HG03095 (cell line): ENCODE results near the gene ZNF667.

Experiments used
- ATAC-seq: cut with Tn5 transposase; IDR thresholded peaks from one replicate; pipeline ENCODE4 v1.9.1; 2021; ENCODE audit warnings: moderate library complexity; ENCODE audit not compliant: unreplicated experiment

ZNF667 gene

DNA sequence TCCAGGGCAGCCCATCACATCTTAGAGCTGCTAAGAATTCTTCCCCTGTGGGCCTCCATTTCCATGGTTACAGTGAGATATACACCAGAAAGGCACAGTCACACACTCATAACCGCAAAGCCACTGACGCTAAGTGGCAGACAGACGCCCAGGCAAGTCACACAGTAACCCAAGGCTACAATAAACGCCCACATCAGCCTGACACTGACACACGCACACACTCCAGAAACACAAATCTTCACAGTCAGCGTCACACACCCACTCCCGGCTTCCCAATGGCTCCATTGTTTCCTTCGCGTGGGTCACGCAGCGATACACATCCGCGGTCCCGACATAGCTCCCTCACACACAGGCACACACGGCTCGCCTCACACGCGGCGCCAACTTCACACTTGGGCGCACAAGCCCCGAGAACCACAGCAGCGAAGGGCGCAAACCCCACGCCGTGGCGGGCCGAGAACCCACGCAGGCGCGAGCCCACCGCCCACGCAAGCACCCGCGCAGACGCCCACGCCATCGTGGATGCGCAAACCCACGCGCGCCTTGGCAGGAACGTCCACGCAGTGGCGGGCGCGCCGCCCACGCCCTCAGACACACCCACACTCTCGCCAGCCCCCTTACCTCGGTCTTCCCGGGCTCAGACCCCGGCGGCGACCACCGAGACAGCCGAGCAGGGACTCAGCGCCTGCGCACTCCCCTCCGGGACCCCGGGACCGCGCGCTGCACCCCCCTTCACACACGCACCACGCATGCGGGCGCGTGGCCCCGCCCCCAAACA, at the start of gene ZNF667:
Gene ZNF667, minus strand, starts transcription at position 695 of the 778 bp plus-strand sequence. CDS start 14,975 bp downstream, outside the sequence.
- ATAC-seq: no peak

DNA sequence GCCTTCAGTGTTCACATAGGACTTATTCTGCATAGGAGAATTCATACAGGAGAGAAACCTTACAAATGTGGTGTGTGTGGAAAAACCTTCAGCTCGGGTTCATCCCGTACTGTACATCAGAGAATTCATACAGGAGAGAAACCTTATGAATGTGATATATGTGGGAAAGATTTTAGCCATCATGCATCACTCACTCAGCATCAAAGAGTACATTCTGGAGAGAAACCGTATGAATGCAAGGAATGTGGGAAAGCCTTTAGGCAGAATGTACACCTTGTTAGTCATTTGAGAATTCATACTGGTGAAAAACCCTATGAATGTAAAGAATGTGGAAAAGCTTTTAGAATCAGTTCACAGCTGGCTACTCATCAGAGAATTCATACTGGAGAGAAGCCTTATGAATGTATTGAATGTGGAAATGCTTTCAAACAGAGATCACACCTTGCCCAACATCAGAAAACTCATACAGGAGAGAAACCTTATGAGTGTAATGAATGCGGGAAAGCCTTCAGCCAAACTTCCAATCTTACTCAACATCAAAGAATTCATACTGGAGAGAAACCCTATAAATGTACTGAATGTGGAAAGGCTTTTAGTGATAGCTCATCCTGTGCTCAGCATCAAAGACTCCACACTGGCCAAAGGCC, 48.2 kb upstream of the ZNF667 start:
- no peak for ATAC-seq

DNA sequence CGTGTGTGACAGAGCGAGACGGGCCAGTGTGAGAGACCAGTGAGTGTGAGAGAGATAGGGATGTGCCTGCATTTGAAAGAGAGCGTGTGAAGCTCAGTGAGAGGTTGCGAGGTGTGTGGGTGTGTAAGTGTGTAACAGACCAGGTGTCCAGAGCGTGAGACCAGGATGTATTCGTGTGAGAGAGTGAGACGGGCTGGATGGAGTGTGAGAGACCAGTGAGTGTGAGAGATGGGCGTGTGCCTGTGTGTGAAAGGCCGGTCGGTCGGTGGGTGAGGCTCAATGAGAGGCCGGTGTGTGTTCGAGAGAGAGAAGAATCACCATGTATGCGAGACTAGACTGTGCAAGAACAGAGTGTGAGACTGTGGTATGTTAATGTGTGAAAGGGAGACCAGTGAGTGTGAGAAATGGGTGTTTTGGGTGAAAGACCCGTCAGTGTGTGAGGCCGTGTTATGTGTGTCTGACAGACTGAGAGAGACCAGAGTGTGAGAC, 31.2 kb upstream of the ZNF667 start:
- no peak for ATAC-seq

DNA sequence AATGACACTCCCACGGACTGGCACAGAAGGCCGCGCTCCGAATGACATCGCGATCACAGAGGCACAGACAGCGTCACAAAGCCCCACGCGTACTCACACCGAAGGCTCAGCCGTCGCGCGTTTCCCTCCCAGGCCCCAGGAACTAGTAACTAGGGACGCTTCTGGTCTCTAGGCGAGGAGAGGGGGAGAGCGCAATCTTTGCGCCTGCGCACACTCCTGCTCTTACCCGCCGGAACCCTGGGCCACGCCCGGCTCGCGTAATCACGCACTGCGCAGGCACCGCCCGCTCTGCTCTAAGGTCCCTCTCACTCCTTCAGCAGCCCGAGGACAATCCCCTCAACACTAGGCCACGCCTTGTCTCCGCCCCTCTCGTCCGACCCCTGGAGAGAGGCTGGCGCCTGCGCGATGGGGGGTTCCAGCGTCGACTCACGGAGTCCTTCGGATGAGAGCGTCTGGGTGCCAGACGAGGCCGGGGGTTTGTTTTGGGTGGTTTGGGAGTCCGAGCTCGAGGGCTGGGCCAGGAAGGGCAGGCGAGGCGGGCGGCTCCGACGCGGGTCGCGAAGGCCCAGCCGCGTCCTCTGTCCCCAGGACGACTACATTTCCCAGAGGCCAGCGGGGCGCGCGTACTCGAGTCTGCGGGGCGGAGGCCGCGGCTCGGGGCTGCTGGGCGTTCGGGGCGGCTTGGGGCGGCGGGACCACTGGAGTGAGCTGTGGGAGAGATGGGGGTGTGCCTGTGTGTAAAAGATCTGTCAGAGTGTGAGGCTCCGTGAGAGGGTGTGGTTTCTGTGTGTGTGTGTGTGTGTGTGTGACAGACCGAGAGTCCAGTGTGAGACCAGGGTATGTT, 30.5 kb upstream of the ZNF667 start, which contains the start of gene ZNF471:
Gene ZNF471, plus strand, starts transcription at position 410 of the 844 bp plus-strand sequence. CDS start 3,717 bp downstream, outside the sequence.
- no peak for ATAC-seq

GRCh38 chr19:56504581-56504980, 27.4 kb upstream of the ZNF667 start:
- ATAC-seq: no peak

DNA sequence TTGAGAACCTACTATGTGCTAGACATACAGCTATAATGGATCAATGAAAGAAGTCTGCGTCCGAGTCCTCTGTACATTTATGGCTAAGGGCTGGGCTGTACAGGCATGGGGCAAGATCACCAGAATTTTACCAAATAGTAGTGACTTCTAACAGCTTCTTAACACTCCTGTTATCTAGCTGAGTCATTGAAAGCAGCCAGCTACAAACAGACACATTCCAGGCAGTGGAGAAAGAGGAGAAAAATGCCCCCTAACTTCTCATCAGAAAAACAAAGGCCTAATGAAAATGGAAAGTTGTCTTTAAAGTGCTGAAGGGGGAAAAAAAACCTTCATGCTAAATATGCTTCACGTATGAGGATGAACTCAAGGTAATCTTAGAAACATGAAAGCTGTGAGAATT, 14.3 kb upstream of the ZNF667 start:
- ATAC-seq: no peak

DNA sequence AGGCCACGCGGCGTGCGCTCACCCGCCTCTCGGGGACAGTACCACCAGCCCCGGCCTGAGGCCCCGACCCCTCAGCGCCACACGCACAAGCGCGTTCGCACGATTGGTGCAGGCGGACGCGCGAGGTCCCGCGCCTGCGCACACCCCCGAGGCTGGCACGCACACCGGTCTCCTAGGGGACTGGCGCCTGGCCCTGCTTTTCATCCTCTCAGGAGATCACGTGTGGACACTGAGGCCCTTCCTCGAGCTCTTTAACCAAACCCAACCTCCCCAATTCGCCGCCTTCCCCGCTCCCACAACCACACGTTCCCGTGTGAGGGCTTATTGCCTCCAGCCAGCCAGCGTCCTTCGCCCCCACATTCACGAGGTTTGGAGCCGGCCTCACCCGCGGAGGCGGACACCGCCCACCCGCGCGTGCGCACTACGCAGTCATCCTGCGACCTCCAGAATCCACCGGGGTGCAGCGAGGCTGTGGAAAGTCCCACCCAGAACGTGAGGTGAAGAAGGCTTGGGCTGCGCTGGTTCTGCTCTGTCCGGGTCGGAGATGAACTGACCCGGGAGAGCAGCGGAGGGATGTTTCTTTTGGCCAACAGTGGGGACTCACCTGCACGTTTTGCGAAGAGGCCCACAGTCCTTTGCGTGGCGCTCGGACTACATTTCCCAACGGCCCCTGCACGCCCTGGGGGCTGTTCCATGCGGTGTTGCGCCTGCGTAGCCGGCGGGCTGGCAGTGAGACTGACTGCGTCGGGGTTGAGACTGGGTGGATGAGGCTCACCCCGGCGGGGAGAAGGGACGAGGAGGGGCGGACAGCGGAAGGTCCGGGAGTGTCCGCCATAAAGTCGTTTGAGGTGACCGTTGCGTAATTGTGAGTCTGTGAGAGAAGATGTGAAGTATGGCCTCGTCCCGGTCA, 539 bp upstream of the ZNF667 start:
- no peak for ATAC-seq

DNA sequence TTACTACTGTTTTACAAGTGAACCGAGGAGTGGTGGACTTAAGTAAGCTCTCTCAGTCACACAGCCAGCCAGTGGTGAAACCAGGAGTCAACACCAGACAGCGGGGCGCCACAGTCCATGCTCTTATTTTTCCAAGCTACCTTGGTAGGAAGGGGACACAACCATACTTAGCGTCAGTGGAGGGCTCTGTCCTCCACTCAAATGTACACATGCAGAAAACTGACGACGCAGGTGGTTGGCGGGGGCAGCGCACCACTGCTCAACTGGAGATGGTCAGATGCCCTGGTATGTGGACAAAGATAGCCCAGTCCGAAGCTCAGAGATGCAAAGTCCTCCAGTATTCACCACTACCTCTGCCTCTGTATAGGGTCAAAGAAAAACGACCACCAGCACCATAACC, 1.1 kb downstream of the ZNF667 start:
- ATAC-seq: no peak

GRCh38 chr19:56474308-56474707, 2.8 kb downstream of the ZNF667 start:
- no peak for ATAC-seq

- ATAC-seq: no peak
These were observed 35.8 kb downstream of the ZNF667 start for GRCh38 chr19:56441206-56441792.

DNA sequence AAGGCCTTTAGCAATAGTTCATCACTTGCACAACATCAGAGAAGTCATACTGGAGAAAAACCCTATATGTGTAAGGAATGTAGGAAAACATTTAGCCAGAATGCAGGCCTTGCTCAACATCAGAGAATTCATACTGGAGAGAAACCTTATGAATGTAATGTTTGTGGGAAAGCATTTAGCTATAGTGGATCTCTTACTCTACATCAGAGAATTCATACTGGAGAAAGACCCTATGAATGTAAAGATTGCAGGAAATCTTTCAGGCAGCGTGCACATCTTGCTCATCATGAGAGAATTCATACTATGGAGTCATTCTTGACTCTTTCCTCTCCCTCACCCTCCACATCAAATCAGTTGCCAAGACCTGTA, 53.2 kb downstream of the ZNF667 start:
- no peak for ATAC-seq

DNA sequence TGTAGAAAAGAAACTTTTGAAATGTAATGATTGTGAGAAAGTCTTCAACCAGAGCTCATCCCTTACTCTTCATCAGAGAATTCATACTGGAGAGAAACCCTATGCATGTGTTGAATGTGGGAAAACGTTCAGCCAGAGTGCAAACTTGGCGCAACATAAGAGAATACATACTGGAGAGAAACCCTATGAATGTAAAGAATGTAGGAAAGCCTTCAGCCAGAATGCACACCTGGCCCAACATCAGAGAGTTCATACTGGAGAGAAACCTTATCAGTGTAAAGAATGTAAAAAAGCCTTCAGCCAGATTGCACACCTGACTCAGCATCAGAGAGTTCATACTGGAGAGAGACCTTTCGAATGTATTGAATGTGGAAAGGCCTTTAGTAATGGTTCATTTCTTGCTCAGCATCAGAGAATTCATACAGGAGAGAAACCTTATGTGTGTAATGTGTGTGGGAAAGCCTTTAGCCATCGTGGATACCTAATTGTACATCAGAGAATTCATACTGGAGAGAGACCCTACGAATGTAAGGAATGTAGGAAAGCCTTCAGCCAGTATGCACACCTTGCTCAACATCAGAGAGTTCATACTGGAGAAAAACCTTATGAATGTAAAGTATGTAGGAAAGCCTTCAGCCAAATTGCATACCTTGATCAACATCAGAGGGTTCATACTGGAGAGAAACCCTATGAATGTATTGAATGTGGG, 53.7 kb downstream of the ZNF667 start:
- no peak for ATAC-seq

GRCh38 chr19:56405062-56405461, 72.1 kb downstream of the ZNF667 start:
- ATAC-seq: no peak

DNA sequence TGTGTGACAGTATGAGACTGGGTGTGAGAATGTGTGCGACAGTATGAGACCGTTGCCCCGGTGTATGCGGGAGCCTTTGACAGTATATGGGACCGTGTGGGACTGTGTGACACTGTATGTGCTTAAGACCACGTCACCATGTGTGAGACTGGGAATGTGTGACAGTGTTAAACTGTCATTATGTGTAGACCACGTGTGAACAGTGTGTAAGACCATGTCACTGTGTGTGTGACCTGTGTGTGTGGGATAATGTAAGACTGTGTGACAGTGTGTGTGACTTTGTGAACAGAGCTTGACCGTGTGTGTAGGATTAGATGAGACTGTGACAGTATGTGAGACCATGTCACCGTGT, 72.5 kb downstream of the ZNF667 start:
- ATAC-seq: no peak

DNA sequence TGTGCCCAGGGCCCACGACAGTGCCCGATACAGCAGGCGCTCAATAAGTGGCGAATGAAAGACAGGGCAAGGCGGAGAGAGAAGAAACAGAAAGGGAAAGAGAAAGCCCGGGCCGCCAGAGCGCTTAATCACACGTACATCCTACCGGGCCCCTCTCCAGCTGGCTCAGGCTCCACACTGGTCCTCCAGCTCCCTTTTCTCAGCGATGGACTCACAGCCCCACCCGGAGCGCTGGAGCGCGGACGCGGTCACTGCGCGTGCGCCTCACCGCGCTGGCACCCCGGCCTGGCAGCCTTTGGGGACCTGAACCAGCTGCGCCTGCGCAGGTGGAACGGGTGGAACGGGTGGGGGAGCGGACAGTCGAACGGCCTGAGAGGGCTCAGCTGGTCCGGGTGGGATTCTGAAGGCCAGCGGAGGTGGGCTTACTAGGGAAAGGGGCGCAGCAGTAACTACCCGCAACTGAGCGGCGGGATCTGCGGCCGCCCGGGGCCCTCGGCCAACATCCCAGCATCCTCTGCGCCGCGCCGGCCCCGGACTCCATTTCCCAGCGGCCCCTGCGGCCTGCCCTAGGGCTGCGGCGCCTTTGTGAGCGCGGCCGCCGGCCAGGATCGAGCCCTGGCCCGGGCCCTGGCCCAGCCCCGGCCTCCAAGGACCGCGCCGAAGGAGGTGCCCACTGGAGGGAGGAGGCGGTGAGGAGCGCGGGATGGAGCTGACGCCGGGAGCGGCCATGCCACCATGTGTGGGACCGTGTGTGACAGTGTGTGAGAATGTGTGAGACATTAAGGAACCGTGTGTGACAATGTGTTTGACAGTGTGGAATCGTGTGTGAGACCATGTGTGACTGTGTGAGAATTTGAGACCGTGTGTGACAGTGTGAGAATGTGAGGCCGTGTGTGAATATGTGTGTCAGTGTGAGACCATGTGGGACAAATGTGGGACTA, 73.1 kb downstream of the ZNF667 start, which contains the start of gene ZNF583:
Gene ZNF583, plus strand, starts transcription at position 569 of the 941 bp plus-strand sequence. CDS start 2,783 bp downstream, outside the sequence.
- ATAC-seq: peak; percentile 79

- no peak for ATAC-seq
These were observed 73.9 kb downstream of the ZNF667 start for GRCh38 chr19:56403261-56403660.

GRCh38 chr19:56400485-56400884, 76.7 kb downstream of the ZNF667 start:
- no peak for ATAC-seq

GRCh38 chr19:56398809-56399208, 78.3 kb downstream of the ZNF667 start:
- no peak for ATAC-seq
